Measurements from ENCODE around the gene SLX1B.
"Not testable (repeated sequence)": the region's sequence is repeated elsewhere in the genome, so short reads cannot be mapped to it uniquely, and the experiment has no call there.

The SLX1B gene

DNA sequence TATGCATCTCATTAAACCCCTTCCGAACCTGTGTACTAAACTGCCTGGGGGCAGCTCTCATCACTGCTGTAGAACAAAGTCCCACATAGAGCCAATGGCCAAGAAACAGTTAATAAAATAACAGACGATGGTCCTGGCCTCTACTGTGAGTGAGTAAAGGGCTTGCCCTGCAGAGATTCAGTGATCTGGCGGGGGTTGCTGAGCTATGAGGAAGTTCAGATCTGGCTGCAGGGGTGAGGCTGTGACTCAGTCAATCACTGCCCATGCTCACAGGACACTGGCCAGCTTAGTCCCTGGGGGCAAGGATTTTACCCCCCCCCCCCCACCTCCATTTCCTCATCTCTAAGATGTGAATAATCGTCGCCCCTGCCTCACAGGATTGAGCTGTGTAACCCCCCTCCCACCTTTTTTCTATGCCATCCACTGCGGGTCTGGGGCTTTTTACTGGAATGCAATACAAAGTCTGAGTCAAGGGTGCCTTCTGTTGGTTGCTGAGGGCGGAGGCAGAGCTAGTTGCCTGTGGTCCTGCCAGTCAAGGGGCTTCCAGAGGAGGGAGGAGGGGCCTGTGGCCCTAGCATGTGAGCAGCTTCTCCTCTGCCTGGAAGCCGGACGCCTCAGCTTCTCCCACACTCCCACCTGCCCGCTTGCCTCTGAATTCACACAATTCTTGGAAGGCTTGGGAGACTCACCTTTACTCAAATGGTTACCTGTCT lies 13.5 kb downstream of the SLX1B start:
- not testable (repeated sequence) for H3K27me3 ChIP-seq (ENCODE audit: control insufficient read depth in 1 of 2, insufficient read depth in 2 of 2, low read length in 2 of 2); H3K4me1 ChIP-seq (ENCODE audit: control insufficient read depth, insufficient read depth, low read length); H3K27ac ChIP-seq (ENCODE audit: low read length); H3K9me3 ChIP-seq (ENCODE audit: control insufficient read depth in 2 of 2, low read length in 2 of 2); H3K9ac ChIP-seq (ENCODE audit: low read length in 2 of 2); H3K4me3 ChIP-seq (ENCODE audit: low read length in 2 of 2); H3K36me3 ChIP-seq (ENCODE audit: control insufficient read depth in 2 of 2, insufficient read depth in 2 of 2, low read length in 2 of 2)

DNA sequence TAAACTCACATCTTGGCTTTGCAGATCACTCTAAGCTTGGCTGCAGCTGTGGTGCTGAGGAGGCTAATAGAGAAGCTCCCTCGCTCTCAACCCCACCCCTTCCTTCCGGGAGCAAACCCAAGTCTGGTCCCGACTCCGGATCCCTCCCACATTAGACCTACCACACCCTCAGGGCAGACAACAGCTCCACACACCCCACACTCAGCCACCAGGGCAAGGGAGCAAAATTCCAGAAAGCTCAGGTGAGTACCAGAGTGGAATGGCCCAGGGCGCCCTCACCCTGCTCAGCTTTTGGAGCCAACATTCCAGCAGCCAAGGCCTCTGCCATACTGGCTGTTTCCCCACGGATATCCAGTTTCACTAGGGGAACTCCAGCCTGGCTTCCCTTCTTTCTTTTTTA lies 15.3 kb downstream of the SLX1B start:
- not testable (repeated sequence) for H3K4me1 ChIP-seq (ENCODE audit: control insufficient read depth, insufficient read depth, low read length); H3K9ac ChIP-seq (ENCODE audit: low read length in 2 of 2); H3K36me3 ChIP-seq (ENCODE audit: control insufficient read depth in 2 of 2, insufficient read depth in 2 of 2, low read length in 2 of 2); H3K9me3 ChIP-seq (ENCODE audit: control insufficient read depth in 2 of 2, low read length in 2 of 2); H3K27ac ChIP-seq (ENCODE audit: low read length); H3K27me3 ChIP-seq (ENCODE audit: control insufficient read depth in 1 of 2, insufficient read depth in 2 of 2, low read length in 2 of 2)
- H3K4me3 ChIP-seq (ENCODE audit: low read length in 2 of 2) = peak overlapping the region in 1 of 2 donors; percentile 44

DNA sequence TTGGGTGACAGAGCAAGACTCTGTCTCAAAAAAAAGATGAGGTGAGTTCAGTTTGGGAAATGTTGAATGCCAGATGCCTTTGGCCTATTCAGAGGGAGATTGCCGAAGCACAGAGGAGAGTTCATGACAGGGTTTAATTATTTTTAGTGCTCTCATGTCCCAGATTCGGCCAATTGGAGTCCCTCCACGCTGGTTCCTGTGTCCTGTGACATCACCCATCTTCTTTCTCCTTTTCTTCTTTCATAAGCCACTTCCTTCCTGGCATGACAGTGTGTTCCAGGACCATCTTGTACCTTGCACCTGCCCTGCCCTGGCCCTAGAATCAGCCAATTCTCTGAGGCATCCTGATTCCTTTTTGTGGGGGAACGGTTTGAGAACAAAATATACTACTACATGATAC lies 17.7 kb downstream of the SLX1B start:
- not testable (repeated sequence) for H3K9me3 ChIP-seq (ENCODE audit: control insufficient read depth in 2 of 2, low read length in 2 of 2); H3K27ac ChIP-seq (ENCODE audit: low read length); H3K4me3 ChIP-seq (ENCODE audit: low read length in 2 of 2); H3K27me3 ChIP-seq (ENCODE audit: control insufficient read depth in 1 of 2, insufficient read depth in 2 of 2, low read length in 2 of 2); H3K9ac ChIP-seq (ENCODE audit: low read length in 2 of 2); H3K4me1 ChIP-seq (ENCODE audit: control insufficient read depth, insufficient read depth, low read length); H3K36me3 ChIP-seq (ENCODE audit: control insufficient read depth in 2 of 2, insufficient read depth in 2 of 2, low read length in 2 of 2)

DNA sequence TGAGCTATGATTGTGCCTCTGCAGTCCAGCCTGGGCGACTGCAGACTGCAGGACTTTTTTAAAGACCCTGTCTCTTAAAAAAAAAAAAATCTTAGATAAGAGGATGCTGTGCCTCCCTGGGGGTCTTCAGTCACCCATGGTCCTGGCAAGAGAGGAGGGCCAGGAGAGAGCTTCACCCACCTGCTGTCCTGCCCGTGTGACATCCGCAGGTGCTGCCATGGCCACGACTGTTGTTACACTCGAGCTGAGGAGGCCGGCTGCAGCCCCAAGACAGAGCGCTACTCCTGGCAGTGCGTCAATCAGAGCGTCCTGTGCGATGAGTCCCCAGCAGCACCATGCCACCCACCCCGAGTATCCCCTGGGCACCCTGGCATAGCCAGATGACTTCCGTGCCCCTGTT lies 27.9 kb downstream of the SLX1B start:
- H3K4me1 ChIP-seq (ENCODE audit: control insufficient read depth, insufficient read depth, low read length); H3K9ac ChIP-seq (ENCODE audit: low read length in 2 of 2); H3K4me3 ChIP-seq (ENCODE audit: low read length in 2 of 2); H3K9me3 ChIP-seq (ENCODE audit: control insufficient read depth in 2 of 2, low read length in 2 of 2); H3K27ac ChIP-seq (ENCODE audit: low read length); H3K36me3 ChIP-seq (ENCODE audit: control insufficient read depth in 2 of 2, insufficient read depth in 2 of 2, low read length in 2 of 2); H3K27me3 ChIP-seq (ENCODE audit: control insufficient read depth in 1 of 2, insufficient read depth in 2 of 2, low read length in 2 of 2): not testable (repeated sequence)

DNA sequence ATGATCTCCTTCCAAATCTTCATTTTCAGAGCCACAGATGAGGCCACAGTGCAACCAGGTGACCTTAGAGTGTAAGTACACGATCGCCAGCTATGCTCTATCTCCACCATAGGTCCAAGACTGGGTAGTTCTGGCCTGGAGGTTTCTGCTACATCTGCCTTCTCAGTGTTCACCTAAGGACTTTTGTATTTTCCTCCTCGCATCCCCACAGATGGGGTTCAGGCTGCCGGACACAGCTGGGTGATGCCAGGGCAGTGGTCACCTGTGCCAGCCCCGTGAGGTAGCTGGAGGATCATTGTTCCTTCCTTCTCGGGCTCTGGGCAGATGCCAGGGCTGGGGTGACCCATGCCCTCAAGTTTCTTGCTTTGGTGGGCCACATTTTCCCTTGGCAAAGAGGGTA lies 52.0 kb downstream of the SLX1B start, which contains the start of gene NPIPB12:
NPIPB12 (minus strand) TSS at position 101 of the 400 bp plus-strand sequence.
- not testable (repeated sequence) for H3K9ac ChIP-seq (ENCODE audit: low read length in 2 of 2); H3K4me1 ChIP-seq (ENCODE audit: control insufficient read depth, insufficient read depth, low read length); H3K4me3 ChIP-seq (ENCODE audit: low read length in 2 of 2); H3K27me3 ChIP-seq (ENCODE audit: control insufficient read depth in 1 of 2, insufficient read depth in 2 of 2, low read length in 2 of 2); H3K9me3 ChIP-seq (ENCODE audit: control insufficient read depth in 2 of 2, low read length in 2 of 2); H3K36me3 ChIP-seq (ENCODE audit: control insufficient read depth in 2 of 2, insufficient read depth in 2 of 2, low read length in 2 of 2); H3K27ac ChIP-seq (ENCODE audit: low read length)

All from stomach smooth muscle (tissue), 2 donors.